Measurements from ENCODE around the gene RARG. TPM values are rescaled to one million over a fixed set of nuclear protein-coding genes. Genes with fewer than 3 reads are reported as not detected.
A peak's percentile ranks its signal among the peaks of the same experiment; 100 is the strongest.

Gene RARG
- total and polyA plus RNA-seq, 2 of the 8 experiments (the other 6 are each of a cell fraction or from before 2014, with no cell fraction given) = 68.6 to 68.9 TPM

GRCh38 chr12:53232646-53233461, 845 bp upstream of the RARG start:
- H2BK20ac ChIP-seq (ENCODE audit: low read length) = peak overlapping the region; percentile 99
- H3K23me2 ChIP-seq (ENCODE audit: low read depth, low read length) = peaks cover 11% of the 10 kb centered on the region; the same call in 1 of the 2 replicates
- H3K14ac ChIP-seq (ENCODE audit: insufficient read length) = no peak overlapping the region
- H3K56ac ChIP-seq (replicated peaks; ENCODE audit: insufficient read length, low read depth, low read length) = peak overlapping the region; percentile 43
- ChIA-PET POLR2A (ENCODE audit: partially characterized antibody) (interaction anchor here (0.7 to 12.4 kb wide), 8 partner anchors 13 to 227 kb away, joined by 3 to 151 read pairs (median 4); partner anchors contain the start of genes EIF4B and ESPL1), CTCF (ENCODE audit: partially characterized antibody) (interaction anchor here (0.8 to 23.5 kb wide), 13 partner anchors 8 to 185 kb away, joined by 3 to 535 read pairs (median 6); partner anchors contain the start of genes CSAD, ESPL1 and ITGB7)
- no peak overlapping the region; a peak in 1 of 7 replicates for H3K9ac ChIP-seq (replicated peaks in 1 of 4; ENCODE audit: extremely low read depth in 1 of 4, low read depth in 3 of 4, low read length in 3 of 4)
- H4K91ac ChIP-seq (replicated peaks; ENCODE audit: insufficient read length, low read length) = peak overlapping the region; percentile 62
- H3K4me2 ChIP-seq (ENCODE audit: insufficient read depth in 1 of 2, low read depth in 2 of 2, low read length in 2 of 2) = peak overlapping the region; percentile 71 to 92
- H4K5ac ChIP-seq (ENCODE audit: insufficient read length, low read depth, low read length) = peak overlapping the region; percentile 28
- H3K9me3 ChIP-seq (ENCODE audit: insufficient read depth in 2 of 2, low read depth in 1 of 2, low read length in 1 of 2) = no peaks in the 10 kb centered on the region
- peak overlapping the region; percentile 100 for H2BK12ac ChIP-seq (ENCODE audit: low read depth, low read length)
- H3K79me2 ChIP-seq (ENCODE audit: control insufficient read depth in 1 of 2, insufficient read depth in 2 of 2, low read length in 2 of 2) = peaks cover 0 to 13% of the 10 kb centered on the region in 2 experiments; a peak in 1 of 4 replicates
- H3K23ac ChIP-seq (ENCODE audit: insufficient read length) = no peak overlapping the region
- no peaks in the 10 kb centered on the region for H4K20me1 ChIP-seq (replicated peaks in 1 of 2; ENCODE audit: control insufficient read depth in 1 of 2, insufficient read depth in 2 of 2, low read length in 2 of 2)
- peak overlapping the region; percentile 37 to 72 (median 50); a peak in 7 of 8 replicates for H3K4me3 ChIP-seq (ENCODE audit: extremely low read depth in 1 of 4, insufficient read depth in 2 of 4, low read depth in 3 of 4, low read length in 4 of 4)
- no peak for FAIRE-seq
- H3K4ac ChIP-seq (replicated peaks; ENCODE audit: insufficient read length, low read depth, low read length) = peak overlapping the region; percentile 63
- peak overlapping the region; percentile 7 for H2AK5ac ChIP-seq (ENCODE audit: low read depth, low read length)
- H3K27ac ChIP-seq (ENCODE audit: low read depth, low read length) = no peak overlapping the region
- no peak overlapping the region for H2AFZ ChIP-seq (ENCODE audit: low read length)
- peak overlapping the region; percentile 4; the same call in 1 of the 2 replicates for H4K8ac ChIP-seq (ENCODE audit: extremely low read depth, insufficient read depth, low read length)
- no peaks in the 10 kb centered on the region for H3K27me3 ChIP-seq (replicated peaks in 1 of 4; ENCODE audit: control insufficient read depth in 3 of 4, extremely low read depth in 1 of 4, insufficient read depth in 3 of 4, low read length in 3 of 4)
- H2BK120ac ChIP-seq (replicated peaks; ENCODE audit: low read depth, low read length) = peak overlapping the region; percentile 76
- H3K36me3 ChIP-seq (ENCODE audit: control insufficient read depth in 2 of 4, insufficient read depth in 4 of 4, low read length in 3 of 4) = no peaks in the 10 kb centered on the region
- H3K79me1 ChIP-seq (ENCODE audit: low read depth, low read length) = no peaks in the 10 kb centered on the region
- peak overlapping the region; percentile 93 for H2BK15ac ChIP-seq (ENCODE audit: low read length)
- no peak for DNase-seq (ENCODE audit: low read depth in 1 of 2, low spot score in 2 of 2)
- peak overlapping the region; percentile 93; the same call in 1 of the 2 replicates for H2BK5ac ChIP-seq (ENCODE audit: low read depth, low read length)
- peak overlapping the region; percentile 90 for H3K18ac ChIP-seq (ENCODE audit: extremely low read depth, low read length)
- peaks cover 34 to 64% (median 46%) of the 10 kb centered on the region in 4 experiments for H3K4me1 ChIP-seq (replicated peaks in 1 of 4; ENCODE audit: control insufficient read depth in 3 of 4, insufficient read depth in 4 of 4, low read length in 3 of 4)
- WGBS, 2 experiments (ENCODE audit: extremely low coverage in 1 of 2, insufficient coverage in 1 of 2, insufficient read length in 1 of 2, insufficient replicate concordance in 2 of 2, low coverage in 1 of 2, low lambda C conversion rate in 2 of 2, missing lambda C conversion rate in 1 of 2) = 42% methylated on average over 9 of the region's 11 CpGs; no CpG with 5 or more reads in 1 of the 2 experiments
- 0 out of 2 replicates have a peak, but pooled peaks have one; percentile 14 for TF ChIP-seq MAX (IDR thresholded peaks at IDR 0.05)
- no peak for TF ChIP-seq GTF2F1 (IDR thresholded peaks at IDR 0.05; ENCODE audit: borderline replicate concordance, low read depth, low read length)
